ENCODE data around the gene STAMBPL1.
"Not testable (repeated sequence)": the region's sequence is repeated elsewhere in the genome, so short reads cannot be mapped to it uniquely, and the experiment has no call there.

- TF ChIP-seq CTCF (IDR thresholded peaks at IDR 0.05; ENCODE audit: low read depth, low read length); EZH2phosphoT487 (IDR thresholded peaks at IDR 0.05; ENCODE audit: low read depth): not testable (repeated sequence)
Measured at GRCh38 chr10:88837632-88838031, 42.4 kb upstream of the STAMBPL1 start.

Measured in OCI-LY3 (cell line).